Endodermal cell (in vitro differentiated cells): ENCODE data around the gene SLK. TPM values are rescaled to one million over a fixed set of nuclear protein-coding genes. Genes with fewer than 3 reads are reported as not detected.

Experiments
- DNase-seq: peaks from one replicate; pipeline ENCODE4 v3.0.0-alpha.2; 2017
- H3K27ac ChIP-seq: 2 replicates; pipeline ENCODE4 v1.5.1; 2013; ENCODE audit warnings: mild to moderate bottlenecking, low read depth, low read length, moderate library complexity
- H3K27me3 ChIP-seq: 2 replicates; pipeline ENCODE4 v1.6.1; 2013; ENCODE audit warnings: mild to moderate bottlenecking, low read length, moderate library complexity; ENCODE audit not compliant: insufficient read depth, control insufficient read depth, poor library complexity, severe bottlenecking
- H3K36me3 ChIP-seq: 2 replicates; pipeline ENCODE4 v1.7.0; 2013; ENCODE audit warnings: mild to moderate bottlenecking, low read length, moderate library complexity; ENCODE audit not compliant: control insufficient read depth, insufficient read depth
- H3K4me1 ChIP-seq: one replicate; pipeline ENCODE4 v1.7.0; 2013; ENCODE audit warnings: low read length; ENCODE audit not compliant: control insufficient read depth, insufficient read depth
- H3K4me3 ChIP-seq: 2 replicates; pipeline ENCODE4 v1.5.1; 2013; ENCODE audit warnings: mild to moderate bottlenecking, low read length, moderate library complexity
- H3K9ac ChIP-seq: 2 replicates; pipeline ENCODE4 v1.6.1; 2013; ENCODE audit warnings: mild to moderate bottlenecking, low read length, moderate library complexity; ENCODE audit not compliant: poor library complexity, severe bottlenecking; ENCODE audit errors: extremely low read depth
- H3K9me3 ChIP-seq: 2 replicates; pipeline ENCODE4 v1.6.1; 2013; ENCODE audit warnings: mild to moderate bottlenecking, low read length, moderate library complexity; ENCODE audit not compliant: control insufficient read depth
- H3K27ac Mint-ChIP-seq: 2 replicates; pipeline ENCODE4 v1.8.0; 2020; ENCODE audit warnings: mixed read lengths
- H3K27me3 Mint-ChIP-seq: 2 replicates; pipeline ENCODE4 v1.8.0; 2021; ENCODE audit warnings: mild to moderate bottlenecking, mixed read lengths; ENCODE audit not compliant: insufficient read depth
- H3K36me3 Mint-ChIP-seq: 2 replicates; pipeline ENCODE4 v1.8.0; 2020; ENCODE audit warnings: low read depth, mixed read lengths
- H3K4me1 Mint-ChIP-seq: 2 replicates; pipeline ENCODE4 v1.8.0; 2020; ENCODE audit warnings: mixed read lengths
- H3K4me3 Mint-ChIP-seq: 2 replicates; pipeline ENCODE4 v1.8.0; 2020; ENCODE audit warnings: mild to moderate bottlenecking, moderate library complexity, mixed read lengths
- H3K9me3 Mint-ChIP-seq: 2 replicates; pipeline ENCODE4 v1.8.0; 2020; ENCODE audit warnings: mild to moderate bottlenecking, mixed read lengths
- WGBS, 2 experiments: methylation state at CpG; one replicate each; pipeline versions ENCODE4 v1.1.5 to v1.1.7; 2013; ENCODE audit warnings: missing lambda C conversion rate in 2 of 2, mixed read lengths in 1 of 2; ENCODE audit not compliant: insufficient coverage in 1 of 2, insufficient read length in 1 of 2; 5-methylcytosine and 5-hydroxymethylcytosine counted together
- total RNA-seq, 2 donors: library from RNA; stranded (reverse); fragmentation: NEBNext Ultra II Directional in 1 of 2; extraction: Animal tissue kit (Norgen Biotek cat#: 25700) in 1 of 2; gene quantifications; 2 replicates in 1 of 2; 3 replicates in 1 of 2; pipeline ENCODE4 v1.2.1, GENCODE V29; 2021
- TF ChIP-seq, protein P1 (sequence below): fragments of 200-600 bp; sonication (generic); conservative IDR thresholded peaks from 2 replicates; pipeline ENCODE4 v1.5.0; 2021; ENCODE audit warnings: antibody characterized with exemption, mild to moderate bottlenecking

The SLK gene
- total RNA-seq, 2 donors from 2014 or later, result 23.4 to 32.9 TPM

DNA sequence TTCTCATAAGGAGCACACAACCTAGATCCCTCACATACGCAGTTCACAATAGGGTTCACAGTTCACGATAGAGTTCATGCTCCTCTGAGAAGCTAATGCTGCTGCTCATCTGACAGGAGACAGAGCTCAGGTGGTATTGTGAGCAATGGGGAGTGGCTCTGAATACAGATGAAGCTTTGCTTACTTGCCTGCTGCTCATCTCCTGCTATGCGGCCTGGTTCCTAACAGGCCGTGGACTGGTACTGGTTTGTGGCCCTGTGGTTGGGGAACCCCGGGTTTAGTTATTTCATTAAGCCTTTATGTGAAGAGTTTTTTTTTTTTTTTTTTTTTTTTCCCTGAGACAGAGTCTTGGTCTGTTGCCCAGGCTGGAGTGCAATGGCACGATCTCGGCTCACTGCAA lies 19.4 kb downstream of the SLK start:
- Mint-ChIP-seq H3K27ac (no peak overlapping the region), H3K9me3 (no peaks in the 10 kb centered on the region), H3K36me3 (peaks cover 1% of the 10 kb centered on the region), H3K27me3 (no peaks in the 10 kb centered on the region), H3K4me1 (peaks cover 8% of the 10 kb centered on the region), H3K4me3 (no peak overlapping the region)
- no peak overlapping the region for H3K9ac ChIP-seq
- no peak overlapping the region for H3K4me3 ChIP-seq
- no peak for DNase-seq
- no peaks in the 10 kb centered on the region for H3K27me3 ChIP-seq
- H3K9me3 ChIP-seq, result no peaks in the 10 kb centered on the region
- TF ChIP-seq, protein P1, sequence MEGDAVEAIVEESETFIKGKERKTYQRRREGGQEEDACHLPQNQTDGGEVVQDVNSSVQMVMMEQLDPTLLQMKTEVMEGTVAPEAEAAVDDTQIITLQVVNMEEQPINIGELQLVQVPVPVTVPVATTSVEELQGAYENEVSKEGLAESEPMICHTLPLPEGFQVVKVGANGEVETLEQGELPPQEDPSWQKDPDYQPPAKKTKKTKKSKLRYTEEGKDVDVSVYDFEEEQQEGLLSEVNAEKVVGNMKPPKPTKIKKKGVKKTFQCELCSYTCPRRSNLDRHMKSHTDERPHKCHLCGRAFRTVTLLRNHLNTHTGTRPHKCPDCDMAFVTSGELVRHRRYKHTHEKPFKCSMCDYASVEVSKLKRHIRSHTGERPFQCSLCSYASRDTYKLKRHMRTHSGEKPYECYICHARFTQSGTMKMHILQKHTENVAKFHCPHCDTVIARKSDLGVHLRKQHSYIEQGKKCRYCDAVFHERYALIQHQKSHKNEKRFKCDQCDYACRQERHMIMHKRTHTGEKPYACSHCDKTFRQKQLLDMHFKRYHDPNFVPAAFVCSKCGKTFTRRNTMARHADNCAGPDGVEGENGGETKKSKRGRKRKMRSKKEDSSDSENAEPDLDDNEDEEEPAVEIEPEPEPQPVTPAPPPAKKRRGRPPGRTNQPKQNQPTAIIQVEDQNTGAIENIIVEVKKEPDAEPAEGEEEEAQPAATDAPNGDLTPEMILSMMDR, result no peak
- H3K27ac ChIP-seq, result no peak overlapping the region
- H3K36me3 ChIP-seq, result no peaks in the 10 kb centered on the region
- 94 to 95% methylated on average over 2 to 7 of the region's 7 CpGs for WGBS, 2 experiments
- no peaks in the 10 kb centered on the region for H3K4me1 ChIP-seq

DNA sequence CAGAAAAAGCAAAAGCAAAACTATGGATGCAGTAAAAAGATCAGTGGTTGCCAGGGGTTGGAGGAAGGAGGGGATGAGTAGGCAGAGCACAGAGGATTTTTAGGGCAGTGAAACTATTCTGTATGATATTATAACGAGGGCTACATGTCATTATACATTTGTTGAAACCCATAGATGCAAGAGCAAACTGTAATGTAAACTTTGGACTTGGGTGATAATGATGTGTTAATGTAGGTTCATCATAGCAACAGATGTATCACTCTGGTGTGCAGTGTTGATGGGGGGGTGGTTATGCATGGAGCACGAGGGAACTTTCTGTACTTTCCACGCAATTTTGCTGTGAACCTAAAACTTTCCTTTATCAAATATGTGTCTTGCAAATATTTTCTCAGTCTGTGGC lies 23.2 kb downstream of the SLK start:
- TF ChIP-seq, protein P1, result no peak
- Histone ChIP-seq H3K4me3 (no peak overlapping the region), H3K27me3 (no peaks in the 10 kb centered on the region), H3K9ac (no peak overlapping the region), H3K36me3 (peaks cover 4% of the 10 kb centered on the region), H3K27ac (no peak overlapping the region), H3K9me3 (no peaks in the 10 kb centered on the region), H3K4me1 (no peaks in the 10 kb centered on the region)
- no peak for DNase-seq
- Mint-ChIP-seq H3K9me3 (no peaks in the 10 kb centered on the region), H3K4me3 (no peak overlapping the region), H3K36me3 (peaks cover 5% of the 10 kb centered on the region), H3K27ac (no peak overlapping the region), H3K4me1 (peaks cover 3% of the 10 kb centered on the region), H3K27me3 (no peaks in the 10 kb centered on the region)
- 97 to 100% methylated on average over 1 to 3 of the region's 3 CpGs for WGBS, 2 experiments

DNA sequence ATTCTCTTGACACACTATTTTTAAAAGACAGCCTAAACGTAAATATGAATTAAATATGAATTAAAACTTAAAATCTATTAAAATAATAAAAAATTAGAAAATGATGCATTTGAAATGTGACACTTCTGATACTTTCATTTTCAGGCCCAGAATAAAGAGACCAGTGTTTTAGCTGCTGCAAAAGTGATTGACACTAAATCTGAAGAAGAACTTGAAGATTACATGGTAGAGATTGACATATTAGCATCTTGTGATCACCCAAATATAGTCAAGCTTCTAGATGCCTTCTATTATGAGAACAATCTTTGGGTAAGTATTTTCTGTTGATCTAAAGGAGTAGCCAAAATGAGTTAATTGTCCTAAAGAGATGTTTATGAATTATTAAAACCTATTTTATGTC lies 23.6 kb downstream of the SLK start:
- no peaks in the 10 kb centered on the region for H3K9me3 ChIP-seq
- Mint-ChIP-seq H3K27me3 (no peaks in the 10 kb centered on the region), H3K9me3 (no peaks in the 10 kb centered on the region), H3K27ac (no peak overlapping the region), H3K4me1 (peaks cover 3% of the 10 kb centered on the region), H3K4me3 (no peak overlapping the region), H3K36me3 (peaks cover 5% of the 10 kb centered on the region)
- H3K4me3 ChIP-seq, result no peak overlapping the region
- H3K9ac ChIP-seq, result no peak overlapping the region
- DNase-seq, result no peak
- WGBS, 2 experiments, result no CpG with 5 or more reads among the region's 1 CpG
- no peak overlapping the region for H3K27ac ChIP-seq
- no peaks in the 10 kb centered on the region for H3K4me1 ChIP-seq
- H3K36me3 ChIP-seq, result peaks cover 4% of the 10 kb centered on the region
- no peaks in the 10 kb centered on the region for H3K27me3 ChIP-seq
- TF ChIP-seq, protein P1, result no peak
